NT2/D1 (cell line): ENCODE results near the gene MYH2.

ENCODE experiments used
- YY1 ChIP-seq: IDR thresholded peaks from 2 replicates; pipeline ENCODE4 v1.6.1; 2011; ENCODE audit not compliant: insufficient read length, insufficient read depth
- ZNF274 ChIP-seq: IDR thresholded peaks from 2 replicates; pipeline ENCODE4 v1.6.1; 2011; ENCODE audit warnings: mild to moderate bottlenecking, low read depth, low read length

- TF ChIP-seq YY1 (no peak), ZNF274 (no peak)
Measured at GRCh38 chr17:10563991-10564660, 14.7 kb upstream of the MYH2 start.
